GM18858 (cell line): Measurements from ENCODE around the gene MBOAT7.

Experiments used
- ATAC-seq: cut with Tn5 transposase; IDR thresholded peaks from one replicate; pipeline ENCODE4 v1.9.1; 2021; ENCODE audit not compliant: unreplicated experiment

MBOAT7 gene

DNA sequence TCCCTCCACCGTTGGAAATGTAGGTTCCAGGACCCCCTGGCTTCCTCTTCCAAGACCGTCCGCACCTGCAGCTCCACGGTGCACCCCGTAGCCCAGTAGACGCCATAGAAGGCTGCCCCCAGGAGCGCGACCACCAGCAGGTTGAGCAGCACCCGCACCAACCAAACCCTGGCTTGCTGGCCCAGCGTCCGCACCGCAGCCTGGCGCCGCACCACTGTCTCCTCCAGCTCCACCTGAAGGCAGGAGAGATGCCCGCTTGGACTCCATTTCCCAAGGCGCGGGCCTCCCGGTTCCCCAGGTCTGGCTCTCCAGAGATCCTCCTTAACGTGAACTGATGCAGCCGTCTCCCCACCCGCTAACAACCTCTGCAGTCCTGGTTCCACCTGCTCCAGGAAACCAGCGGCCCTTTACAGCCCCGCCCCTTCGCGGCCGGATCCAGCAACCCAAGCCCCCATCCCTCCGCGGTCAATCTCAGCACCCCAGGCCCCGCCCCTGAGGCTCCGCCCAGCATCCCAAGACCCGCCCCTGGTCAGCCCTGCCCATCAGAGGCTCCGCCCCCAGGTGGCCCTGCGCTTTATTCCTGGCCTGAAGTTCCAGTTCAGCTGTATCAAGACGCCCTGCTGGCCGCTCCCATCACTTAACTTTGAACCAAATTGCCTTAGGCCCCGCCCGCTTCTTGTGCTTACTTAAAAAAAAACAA, 24.9 kb downstream of the MBOAT7 start:
- ATAC-seq: no peak

DNA sequence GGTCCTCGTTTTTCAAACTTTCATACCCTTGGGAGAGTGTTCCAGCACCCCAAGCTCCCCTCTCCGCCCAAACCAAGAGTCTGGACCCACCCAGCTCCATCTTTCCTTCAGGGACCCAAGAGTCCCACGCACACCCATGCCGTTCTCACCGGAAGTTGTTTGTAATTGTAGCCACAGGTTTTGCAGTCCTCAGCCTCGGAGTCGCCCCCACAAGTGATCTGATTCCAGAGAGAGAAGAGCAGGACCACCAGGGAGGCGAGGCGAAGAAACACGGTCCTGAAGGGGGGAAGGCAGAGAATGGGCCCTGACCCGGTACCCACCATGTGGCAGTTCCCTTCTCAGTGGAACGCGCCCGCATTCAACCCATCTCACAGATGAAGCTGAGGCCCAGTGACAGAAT, 26.5 kb downstream of the MBOAT7 start:
- ATAC-seq: no peak

DNA sequence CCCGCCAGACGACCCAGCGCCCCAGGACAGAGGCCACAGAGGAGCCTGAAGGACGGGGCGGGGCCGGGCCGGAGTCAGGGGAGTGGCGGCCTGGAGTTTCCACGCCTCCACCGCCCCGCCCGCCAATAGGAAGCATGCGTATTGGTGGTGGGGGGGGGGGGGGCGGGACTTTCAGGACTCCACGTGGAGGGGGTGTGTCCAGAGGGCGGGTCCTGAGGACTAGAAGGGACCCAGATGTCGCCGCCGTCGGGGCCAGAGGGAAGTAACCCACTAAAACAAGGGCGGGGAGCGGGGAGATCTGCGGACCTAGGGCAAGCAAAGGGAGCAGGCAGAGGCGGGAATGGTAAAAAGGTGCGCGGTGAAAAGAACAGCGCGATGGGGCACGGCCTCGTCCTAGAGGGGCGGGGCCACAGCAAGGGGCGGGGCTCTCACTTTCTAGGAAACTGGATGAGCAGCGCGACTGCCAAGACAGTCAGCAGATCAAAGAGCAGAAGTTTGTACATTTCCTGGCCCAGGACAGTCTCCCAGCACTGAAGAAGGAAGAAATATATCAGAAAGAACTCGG, 27.1 kb downstream of the MBOAT7 start:
- no peak for ATAC-seq

DNA sequence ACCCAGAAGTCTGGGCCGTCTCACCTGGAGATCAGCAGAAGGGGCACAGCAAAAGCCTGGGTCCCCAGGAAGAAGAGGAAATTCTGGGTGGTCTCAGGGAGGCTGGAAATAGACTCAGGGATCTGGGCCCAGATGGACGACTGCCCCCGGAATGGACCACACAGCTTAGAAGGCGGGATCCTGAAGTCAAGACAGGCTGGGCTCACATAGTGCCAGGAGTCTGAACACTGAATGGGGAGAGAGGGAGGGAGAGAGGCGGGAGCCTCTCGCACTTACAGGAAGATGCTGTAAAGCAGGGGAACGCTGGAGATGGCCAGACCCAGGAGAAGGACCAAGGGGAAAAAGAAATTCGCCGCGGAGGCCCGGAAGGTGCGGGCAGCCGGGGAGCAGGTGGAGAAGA, 28.5 kb downstream of the MBOAT7 start:
- no peak for ATAC-seq

DNA sequence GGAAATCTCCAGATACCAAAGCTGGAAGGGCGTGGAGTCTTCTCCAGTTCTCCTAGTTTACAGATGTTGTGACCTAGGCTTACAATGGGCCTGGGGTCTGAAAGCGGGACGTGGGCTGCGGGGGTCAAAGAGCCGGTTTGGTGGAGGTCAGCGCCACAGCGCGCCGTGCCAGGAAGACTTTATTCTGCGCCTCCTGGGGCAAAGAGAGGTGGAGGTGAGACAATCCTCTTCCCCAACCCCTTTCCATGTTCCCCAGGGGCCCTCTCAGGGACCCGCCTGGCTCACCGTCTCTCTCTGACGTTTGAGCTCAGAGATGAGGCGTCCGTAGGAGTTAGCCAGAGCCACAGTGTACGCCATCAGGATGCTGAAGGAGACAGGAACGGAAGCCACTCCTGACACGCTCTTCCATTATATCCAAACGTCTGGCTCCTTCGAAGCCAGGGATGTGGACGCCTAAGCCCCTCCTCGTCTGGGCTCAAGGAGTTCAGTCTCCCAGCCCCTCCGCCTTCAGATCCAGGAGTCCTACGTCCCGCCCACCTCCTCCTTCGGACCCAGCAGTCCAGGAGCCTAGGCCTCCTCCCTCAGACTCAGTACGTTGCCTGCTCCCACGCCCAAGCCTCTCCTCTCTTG, 29.1 kb downstream of the MBOAT7 start:
- ATAC-seq: no peak

DNA sequence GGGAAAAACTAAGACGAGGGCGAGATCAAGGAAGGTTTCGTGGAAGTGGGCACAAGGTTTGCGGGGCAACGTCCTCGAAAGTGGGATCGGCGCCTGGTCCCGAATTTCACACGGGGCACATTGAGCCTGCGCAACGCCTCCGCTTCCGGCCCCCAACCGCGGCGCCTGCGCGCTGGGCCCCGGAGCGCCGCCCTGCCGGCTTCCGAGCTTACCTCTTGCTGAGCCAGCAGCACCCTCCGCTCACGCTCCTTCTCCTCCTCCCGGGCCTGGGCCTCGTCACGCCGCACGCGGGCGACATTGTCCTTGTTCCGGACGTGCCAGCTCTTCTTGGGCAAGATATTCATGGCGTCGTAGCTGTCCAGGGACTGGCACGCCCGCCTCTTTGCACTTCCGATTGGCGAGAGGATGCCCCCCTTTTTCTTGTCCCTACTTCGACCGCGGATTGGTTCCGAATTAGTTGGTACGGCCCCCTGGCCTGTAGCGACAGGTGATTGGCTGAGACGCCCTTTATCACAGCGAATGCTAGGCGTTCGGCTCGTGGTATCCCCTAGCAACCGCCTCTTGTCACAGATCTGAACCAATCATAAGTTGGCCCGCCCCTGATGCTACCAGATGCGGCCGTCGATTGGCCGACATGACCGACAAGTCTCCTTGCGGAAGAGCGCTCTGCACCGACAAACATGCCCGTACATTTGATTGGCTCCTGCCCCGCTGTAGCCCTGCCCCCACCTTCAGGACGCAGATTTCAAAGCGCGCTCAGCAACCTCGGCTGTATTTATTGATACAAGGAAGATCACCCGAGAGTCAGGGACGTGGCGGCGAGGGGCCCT, 29.8 kb downstream of the MBOAT7 start, which contains the start of gene LENG1:
Gene LENG1 (minus strand): TSS at position 370 of the 830 bp plus-strand sequence. CDS start 26 bp downstream, at position 344.
- peak; percentile 86 for ATAC-seq

DNA sequence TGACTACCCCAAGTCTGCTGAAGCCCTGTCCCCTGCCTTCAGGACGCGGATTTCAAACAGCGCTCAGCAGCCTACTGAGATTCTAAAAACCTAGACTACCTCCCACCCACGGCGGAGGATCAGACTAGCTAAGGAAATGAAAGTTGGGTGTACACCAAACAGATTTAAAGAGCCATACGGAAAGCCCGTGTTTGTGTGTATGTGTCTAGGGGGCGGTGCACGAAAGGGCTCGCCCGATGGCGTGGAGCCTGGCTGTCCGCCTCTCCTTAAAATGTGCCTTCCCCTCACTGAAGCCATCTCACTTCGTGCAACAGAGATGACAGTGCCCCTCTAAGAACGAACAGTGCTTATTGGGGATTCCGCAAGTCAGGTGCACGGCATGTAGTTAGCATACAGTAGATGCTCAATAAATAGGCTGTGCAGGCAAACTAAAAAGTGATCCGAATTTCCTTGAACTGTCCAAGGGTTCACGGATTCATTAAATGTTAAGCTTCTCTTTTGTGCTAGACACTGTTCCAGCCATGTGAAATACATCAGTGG, 30.5 kb downstream of the MBOAT7 start:
- no peak for ATAC-seq

DNA sequence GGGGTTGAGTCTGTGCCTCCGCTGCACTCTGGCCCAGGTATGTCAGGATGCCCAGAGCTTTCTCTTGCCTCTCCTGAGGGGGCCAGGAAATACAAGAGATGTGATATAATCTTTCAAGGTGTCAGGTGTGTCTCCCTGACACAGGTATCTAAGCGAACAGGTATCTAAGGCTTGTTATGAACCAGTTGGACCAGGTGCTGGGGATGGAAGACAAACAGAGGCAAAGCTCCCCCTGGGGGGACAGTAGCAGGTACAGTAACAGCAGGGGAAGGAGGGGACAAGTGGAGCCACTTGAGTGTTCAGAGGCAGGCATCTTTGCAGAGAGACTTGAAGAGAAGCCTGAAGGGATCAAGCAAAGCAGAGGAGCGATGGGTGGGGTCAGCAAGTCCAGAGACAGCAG, 32.4 kb downstream of the MBOAT7 start:
- no peak for ATAC-seq

DNA sequence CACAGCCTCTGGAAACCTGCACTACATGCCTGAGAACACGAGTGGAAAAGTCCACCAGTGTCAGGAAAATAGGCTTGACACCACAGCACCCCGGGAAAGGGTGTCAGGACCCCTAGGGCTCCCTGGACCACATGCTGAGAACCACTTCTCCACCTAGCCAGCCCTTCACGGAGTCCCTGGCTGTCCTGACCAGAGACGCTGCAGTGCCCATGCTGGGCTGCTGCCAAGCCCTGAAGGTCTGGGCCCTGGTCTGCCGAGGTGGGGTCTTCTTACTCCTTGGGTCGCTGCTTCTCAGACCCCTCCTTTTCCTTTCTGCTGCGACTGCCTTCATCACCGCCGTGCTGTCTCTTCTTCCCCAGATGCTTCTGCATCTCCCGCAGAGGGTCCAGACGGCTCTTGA, 32.9 kb downstream of the MBOAT7 start:
- ATAC-seq: no peak

DNA sequence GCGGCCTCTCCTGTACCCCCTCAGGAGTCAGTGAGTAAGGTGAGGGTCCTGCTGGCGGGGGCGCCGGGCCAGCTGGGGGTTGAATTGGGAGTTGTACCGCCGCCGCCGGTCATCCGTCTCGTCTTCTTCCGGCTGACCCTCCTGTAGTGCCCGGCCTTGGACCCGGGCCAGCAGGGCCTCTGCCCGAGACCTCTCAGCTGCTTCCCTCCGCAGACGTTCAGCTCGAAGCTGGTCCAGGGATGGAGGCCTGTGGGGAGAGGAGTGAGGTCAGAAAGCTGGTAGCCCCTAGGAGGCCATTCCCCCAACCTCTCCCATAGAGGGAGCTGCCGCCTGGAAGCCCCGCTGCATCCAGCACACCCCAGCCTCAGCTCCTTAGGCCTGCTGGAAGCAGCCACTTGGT, 33.7 kb downstream of the MBOAT7 start:
- no peak for ATAC-seq

DNA sequence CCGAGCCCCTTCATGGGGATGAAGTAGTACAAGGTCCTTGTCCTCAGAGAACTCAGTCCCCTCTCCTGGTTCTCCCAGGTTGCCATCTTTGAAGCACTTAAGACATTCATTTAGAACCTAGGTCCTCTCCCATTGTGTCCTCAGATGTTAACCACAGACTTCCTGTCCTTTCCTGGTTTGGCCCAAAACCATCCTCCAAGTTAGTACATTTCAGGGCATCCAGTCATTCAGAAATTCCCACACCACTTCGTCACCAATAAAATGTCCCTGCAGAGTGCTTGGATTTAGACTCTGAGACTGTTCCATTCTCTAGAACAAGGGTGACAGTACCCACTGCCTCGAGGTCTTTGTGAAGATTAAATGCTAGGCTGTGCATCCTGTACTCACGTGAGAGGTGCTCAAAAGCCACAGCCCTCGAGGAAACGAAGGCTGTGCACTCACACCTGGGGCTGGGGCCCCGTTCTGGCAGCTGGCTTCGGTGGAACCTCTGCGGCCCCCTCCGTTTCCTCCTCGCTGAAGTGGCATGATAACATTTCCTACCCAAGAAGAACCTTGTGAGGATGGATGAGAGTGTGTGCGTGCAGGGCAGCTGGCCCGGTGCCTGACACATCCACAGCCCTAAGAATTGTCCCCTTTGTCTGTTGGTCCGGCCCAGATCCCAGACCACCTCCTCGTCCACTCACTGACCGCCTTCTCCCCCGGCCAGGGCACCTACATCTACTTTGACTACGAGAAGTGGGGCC, 34.6 kb downstream of the MBOAT7 start:
- ATAC-seq: no peak

DNA sequence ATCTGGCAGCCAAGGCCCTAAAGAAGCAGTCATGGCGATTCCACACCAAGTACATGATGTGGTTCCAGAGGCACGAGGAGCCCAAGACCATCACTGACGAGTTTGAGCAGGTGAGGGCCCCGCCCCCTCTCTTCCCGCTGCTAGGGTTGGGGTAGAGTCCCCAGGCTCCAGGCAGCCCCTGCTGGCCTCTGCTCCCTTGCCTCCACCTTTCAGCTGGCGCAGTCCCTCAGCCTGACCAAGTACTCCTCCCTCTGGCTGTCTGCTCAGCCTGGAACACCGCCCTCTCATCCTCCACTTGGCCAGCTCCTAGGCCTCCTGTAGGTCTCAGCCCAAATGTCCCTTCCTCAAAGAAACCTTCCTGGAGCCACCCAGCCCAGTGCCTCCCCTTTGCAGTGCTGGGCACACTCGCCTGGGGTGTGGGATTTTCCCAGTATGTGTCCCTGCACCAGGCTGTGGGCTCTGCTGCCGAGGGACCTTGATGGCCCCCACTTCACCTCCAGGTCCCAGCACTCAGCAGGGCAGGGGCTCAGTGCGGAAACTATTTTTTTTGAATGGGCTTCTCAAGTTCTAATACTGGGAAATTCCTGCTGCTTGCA, 35.6 kb downstream of the MBOAT7 start:
- ATAC-seq: no peak

DNA sequence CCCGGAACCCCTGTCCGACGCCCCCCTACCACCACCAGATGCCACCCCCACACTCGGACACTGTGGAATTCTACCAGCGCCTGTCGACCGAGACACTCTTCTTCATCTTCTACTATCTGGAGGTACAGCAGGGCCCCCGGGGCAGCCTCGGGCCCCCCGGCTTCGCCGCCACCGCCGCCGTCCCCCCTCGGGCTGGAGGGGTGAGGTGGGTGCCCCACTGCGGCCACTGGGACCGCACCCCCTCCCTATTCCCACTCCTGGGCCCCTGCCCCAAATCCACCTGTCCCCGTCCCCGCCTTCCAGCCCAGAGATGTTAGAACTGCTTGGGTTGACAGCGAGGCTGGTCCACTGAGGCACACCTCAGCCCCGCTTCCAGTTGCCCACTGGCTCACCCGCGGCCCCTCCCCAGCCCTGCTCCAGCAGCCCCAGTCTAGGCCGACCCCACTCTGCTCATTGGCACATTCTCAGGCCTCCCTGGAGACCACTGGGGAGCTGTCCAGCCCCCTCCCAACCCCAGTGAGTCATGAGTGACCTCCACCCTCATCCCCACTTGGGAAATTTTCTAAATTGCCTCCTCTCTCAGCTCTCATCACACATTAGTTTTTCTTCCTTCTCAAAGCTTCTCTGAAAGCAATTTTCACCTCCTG, 36.4 kb downstream of the MBOAT7 start:
- no peak for ATAC-seq

DNA sequence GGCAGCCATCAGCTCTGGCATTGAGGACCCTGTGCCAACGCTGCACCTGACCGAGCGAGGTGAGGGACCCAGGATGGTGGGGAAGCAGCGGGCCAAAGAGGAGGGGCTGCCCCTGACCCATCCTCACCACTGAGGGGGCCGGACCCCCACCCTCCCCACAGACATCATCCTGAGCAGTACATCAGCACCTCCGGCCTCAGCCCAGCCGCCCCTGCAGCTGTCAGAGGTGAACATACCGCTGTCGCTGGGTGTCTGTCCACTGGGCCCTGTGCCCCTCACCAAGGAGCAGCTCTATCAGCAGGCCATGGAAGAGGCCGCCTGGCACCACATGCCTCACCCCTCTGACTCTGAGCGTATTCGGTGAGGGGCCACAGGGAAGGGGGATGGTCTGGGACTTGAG, 37.1 kb downstream of the MBOAT7 start:
- ATAC-seq: no peak

DNA sequence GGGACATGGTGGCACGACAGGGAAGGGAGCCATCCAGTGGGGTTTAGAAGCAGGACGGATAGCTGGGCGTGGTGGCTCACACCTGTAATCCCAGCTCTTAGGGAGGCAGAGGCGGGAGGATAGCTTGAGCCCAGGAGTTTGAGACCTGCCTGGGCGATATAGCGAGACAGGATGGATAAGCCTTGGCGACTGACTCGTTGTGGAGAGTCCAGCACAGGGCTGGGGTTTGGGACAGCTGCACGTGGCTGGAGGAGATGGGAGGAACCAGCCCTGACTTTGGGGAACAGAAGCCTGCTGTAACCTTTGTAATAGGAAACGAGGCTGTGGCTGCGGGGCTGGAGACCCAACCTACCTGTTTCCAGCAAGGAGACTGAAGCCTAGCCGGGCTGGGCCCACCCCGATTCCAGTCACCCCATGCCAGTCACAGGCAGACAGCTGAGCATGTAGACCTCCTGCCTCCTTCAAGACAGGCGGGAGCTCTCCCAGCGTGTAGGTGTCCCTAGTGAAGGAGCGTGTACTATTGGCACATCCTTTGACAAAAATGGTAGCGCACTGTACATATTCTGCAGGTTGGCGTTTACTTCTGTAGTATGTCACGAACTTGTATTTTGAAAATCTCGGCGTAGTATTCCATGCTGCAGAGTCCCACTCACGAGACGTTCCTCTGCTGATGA, 37.9 kb downstream of the MBOAT7 start:
- no peak for ATAC-seq

DNA sequence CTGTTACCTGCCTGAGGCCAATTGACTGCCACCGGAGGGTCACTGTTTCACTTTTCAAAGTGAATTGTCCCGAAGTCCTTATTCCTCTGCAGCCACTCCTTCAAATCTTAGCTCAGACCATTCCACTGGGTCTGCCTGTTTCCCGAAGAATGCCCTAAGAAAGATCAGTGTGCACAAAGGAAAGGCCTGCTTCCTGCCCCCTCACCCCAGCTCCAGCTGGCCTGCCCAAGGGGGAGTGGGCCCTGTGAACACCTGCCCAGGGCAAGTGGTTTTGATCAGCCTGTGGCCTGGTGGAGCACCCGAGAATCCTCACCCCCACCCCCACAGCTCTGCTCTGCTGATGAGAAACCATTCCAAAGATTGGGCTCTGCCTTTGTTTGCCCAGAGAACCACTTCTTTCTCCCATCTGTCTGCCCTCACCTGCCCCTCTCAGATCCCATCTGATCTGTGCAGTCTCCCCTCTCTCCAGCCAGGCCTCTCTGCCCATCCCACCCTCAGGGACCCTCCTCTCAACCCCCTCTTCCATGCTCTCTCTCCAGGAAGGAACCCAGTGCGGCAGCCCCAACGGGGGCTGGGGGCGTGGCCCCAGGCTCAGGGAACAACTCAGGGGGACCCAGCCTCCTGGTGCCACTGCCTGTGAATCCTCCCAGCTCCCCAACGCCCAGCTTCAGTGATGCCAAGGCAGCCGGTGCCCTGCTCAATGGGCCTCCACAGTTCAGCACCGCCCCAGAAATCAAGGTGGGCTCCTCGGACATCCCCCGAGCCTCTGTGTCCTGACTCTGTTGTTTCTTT, 40.2 kb downstream of the MBOAT7 start:
- no peak for ATAC-seq

DNA sequence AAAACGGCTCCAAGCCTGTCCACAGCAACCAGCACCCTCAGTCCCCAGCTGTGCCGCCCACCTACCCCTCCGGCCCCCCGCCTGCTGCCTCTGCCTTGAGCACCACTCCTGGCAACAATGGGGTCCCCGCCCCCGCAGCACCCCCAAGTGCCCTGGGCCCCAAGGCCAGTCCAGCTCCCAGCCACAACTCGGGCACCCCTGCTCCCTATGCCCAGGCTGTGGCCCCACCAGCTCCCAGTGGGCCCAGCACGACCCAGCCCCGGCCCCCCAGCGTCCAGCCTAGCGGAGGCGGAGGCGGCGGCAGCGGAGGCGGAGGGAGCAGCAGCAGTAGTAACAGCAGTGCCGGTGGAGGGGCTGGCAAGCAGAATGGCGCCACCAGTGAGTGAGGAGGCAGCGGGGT, 41.2 kb downstream of the MBOAT7 start:
- ATAC-seq: no peak

DNA sequence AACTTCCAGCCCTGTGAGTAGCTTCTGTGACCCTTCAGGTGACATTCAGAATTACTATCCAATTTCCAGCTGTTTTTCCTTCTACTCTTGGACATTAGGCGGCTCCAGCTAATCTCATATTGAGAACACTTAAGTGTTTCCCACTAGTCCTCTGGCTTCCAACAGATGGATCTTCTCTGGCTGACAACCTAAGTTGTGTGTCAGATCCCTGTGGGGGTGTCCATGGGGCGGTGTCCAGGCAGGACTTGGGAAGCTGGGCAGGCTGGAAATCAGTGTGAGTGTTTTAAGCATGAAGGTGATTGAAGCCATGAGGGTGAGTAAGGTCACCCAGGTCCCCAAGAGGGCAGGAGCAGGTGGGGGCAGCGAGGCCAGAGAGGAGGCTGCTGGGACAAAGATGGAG, 41.7 kb downstream of the MBOAT7 start:
- no peak for ATAC-seq
